GM23338 (cell line): Measurements from ENCODE around the gene KIF15.

ENCODE experiments used
- CREB1 ChIP-seq: fragments of 250-450 bp; sonication (Bioruptor Pico); IDR thresholded peaks from 2 replicates; pipeline ENCODE4 v1.5.0; 2020; ENCODE audit warnings: low read depth, mild to moderate bottlenecking, moderate library complexity
- ETS1 ChIP-seq: IDR thresholded peaks from 2 replicates; pipeline ENCODE4 v1.6.1; 2016; ENCODE audit warnings: antibody characterized with exemption
- EZH2 ChIP-seq: fragments of 200-600 bp; sonication (generic); IDR thresholded peaks from one replicate; pipeline ENCODE4 v1.8.0; 2017; ENCODE audit warnings: antibody characterized with exemption, mild to moderate bottlenecking, low read depth; ENCODE audit not compliant: unreplicated experiment
- EZH2phosphoT487 ChIP-seq: fragments of 200-600 bp; sonication (generic); IDR thresholded peaks from one replicate; pipeline ENCODE4 v1.8.1; 2018; ENCODE audit warnings: antibody characterized with exemption; ENCODE audit not compliant: unreplicated experiment
- JUNB ChIP-seq: IDR thresholded peaks from one replicate; pipeline ENCODE4 v1.6.1; 2016; ENCODE audit warnings: antibody characterized with exemption; ENCODE audit not compliant: unreplicated experiment
- POLR2AphosphoS5 ChIP-seq: IDR thresholded peaks from 2 replicates; pipeline ENCODE4 v1.6.1; 2016; ENCODE audit warnings: antibody characterized with exemption, low read depth
- TF ChIP-seq, protein P1 (sequence below), 2 experiments: fragments of 200-600 bp in 1 of 2; sonication (generic) in 1 of 2; conservative IDR thresholded peaks; 2 replicates each; pipeline versions ENCODE4 v1.5.1 to v1.6.1; 2016 to 2017; ENCODE audit warnings: antibody characterized with exemption in 2 of 2, low read depth in 2 of 2, mild to moderate bottlenecking in 2 of 2, moderate library complexity in 1 of 2
- TF ChIP-seq, protein P2 (sequence below): IDR thresholded peaks from one replicate; pipeline ENCODE4 v1.6.1; 2018; ENCODE audit warnings: antibody characterized with exemption; ENCODE audit not compliant: unreplicated experiment

DNA sequence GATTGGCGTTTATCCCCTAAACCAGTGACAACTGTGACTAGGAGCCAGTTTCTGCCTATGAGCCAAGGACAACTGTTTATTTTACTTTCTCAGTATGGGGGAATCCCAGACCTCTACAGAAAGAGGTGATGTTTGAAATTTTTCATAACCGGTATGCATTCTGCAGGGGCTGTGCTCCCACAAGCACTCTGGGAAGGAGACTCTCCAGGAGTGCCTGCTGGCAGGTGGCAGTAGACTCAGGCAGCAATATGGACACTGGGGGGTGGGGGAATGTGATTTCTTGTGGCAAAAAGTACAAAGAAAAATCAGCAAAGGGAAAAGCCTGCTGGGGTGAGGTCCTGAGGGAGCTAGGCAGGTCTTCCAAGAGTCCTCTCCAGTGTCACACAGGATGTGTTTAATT lies 118.7 kb downstream of the KIF15 start:
- TF ChIP-seq, protein P1, sequence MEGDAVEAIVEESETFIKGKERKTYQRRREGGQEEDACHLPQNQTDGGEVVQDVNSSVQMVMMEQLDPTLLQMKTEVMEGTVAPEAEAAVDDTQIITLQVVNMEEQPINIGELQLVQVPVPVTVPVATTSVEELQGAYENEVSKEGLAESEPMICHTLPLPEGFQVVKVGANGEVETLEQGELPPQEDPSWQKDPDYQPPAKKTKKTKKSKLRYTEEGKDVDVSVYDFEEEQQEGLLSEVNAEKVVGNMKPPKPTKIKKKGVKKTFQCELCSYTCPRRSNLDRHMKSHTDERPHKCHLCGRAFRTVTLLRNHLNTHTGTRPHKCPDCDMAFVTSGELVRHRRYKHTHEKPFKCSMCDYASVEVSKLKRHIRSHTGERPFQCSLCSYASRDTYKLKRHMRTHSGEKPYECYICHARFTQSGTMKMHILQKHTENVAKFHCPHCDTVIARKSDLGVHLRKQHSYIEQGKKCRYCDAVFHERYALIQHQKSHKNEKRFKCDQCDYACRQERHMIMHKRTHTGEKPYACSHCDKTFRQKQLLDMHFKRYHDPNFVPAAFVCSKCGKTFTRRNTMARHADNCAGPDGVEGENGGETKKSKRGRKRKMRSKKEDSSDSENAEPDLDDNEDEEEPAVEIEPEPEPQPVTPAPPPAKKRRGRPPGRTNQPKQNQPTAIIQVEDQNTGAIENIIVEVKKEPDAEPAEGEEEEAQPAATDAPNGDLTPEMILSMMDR (conservative IDR thresholded peaks at IDR 0.05; ENCODE audit: low read depth in 2 of 2): no peak
- no peak for TF ChIP-seq ETS1
- TF ChIP-seq EZH2: no peak
- TF ChIP-seq JUNB: no peak
- TF ChIP-seq, protein P2, sequence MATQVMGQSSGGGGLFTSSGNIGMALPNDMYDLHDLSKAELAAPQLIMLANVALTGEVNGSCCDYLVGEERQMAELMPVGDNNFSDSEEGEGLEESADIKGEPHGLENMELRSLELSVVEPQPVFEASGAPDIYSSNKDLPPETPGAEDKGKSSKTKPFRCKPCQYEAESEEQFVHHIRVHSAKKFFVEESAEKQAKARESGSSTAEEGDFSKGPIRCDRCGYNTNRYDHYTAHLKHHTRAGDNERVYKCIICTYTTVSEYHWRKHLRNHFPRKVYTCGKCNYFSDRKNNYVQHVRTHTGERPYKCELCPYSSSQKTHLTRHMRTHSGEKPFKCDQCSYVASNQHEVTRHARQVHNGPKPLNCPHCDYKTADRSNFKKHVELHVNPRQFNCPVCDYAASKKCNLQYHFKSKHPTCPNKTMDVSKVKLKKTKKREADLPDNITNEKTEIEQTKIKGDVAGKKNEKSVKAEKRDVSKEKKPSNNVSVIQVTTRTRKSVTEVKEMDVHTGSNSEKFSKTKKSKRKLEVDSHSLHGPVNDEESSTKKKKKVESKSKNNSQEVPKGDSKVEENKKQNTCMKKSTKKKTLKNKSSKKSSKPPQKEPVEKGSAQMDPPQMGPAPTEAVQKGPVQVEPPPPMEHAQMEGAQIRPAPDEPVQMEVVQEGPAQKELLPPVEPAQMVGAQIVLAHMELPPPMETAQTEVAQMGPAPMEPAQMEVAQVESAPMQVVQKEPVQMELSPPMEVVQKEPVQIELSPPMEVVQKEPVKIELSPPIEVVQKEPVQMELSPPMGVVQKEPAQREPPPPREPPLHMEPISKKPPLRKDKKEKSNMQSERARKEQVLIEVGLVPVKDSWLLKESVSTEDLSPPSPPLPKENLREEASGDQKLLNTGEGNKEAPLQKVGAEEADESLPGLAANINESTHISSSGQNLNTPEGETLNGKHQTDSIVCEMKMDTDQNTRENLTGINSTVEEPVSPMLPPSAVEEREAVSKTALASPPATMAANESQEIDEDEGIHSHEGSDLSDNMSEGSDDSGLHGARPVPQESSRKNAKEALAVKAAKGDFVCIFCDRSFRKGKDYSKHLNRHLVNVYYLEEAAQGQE: no peak
- no peak for TF ChIP-seq POLR2AphosphoS5
- no peak for TF ChIP-seq EZH2phosphoT487
- no peak for TF ChIP-seq CREB1 (CRISPR knock-in tag)
